HFF-Myc (cell line): ENCODE measurements around the gene CDKAL1.

Source experiments
- DNase-seq: peaks from one replicate; pipeline ENCODE4 v3.0.0-alpha.2; 2011; ENCODE audit warnings: low read depth; ENCODE audit errors: extremely low read depth
- H3K4me3 ChIP-seq: replicated peaks from 2 replicates; pipeline ENCODE4 v1.5.1; 2011; ENCODE audit warnings: low read depth, mild to moderate bottlenecking, control low read depth, low read length
- CTCF ChIP-seq: IDR thresholded peaks from 2 replicates; pipeline ENCODE4 v1.5.1; 2012; ENCODE audit warnings: mild to moderate bottlenecking, low read depth, low read length, control low read depth; ENCODE audit errors: missing control alignments

CDKAL1 gene

GRCh38 chr6:21138336-21139069, 604.2 kb downstream of the CDKAL1 start:
- no peak for DNase-seq
- no peak for TF ChIP-seq CTCF

GRCh38 chr6:21140966-21141365, 606.7 kb downstream of the CDKAL1 start:
- H3K4me3 ChIP-seq: no peak overlapping the region
- no peak for DNase-seq
- no peak for TF ChIP-seq CTCF

More at GRCh38 chr6:21138336-21139069, 604.2 kb downstream of the CDKAL1 start:
- H3K4me3 ChIP-seq: no peak overlapping the region

GRCh38 chr6:21141616-21142303, 607.5 kb downstream of the CDKAL1 start:
- TF ChIP-seq CTCF: no peak
- H3K4me3 ChIP-seq: no peak overlapping the region
- no peak for DNase-seq

- H3K4me3 ChIP-seq: no peak overlapping the region
- no peak for DNase-seq
- TF ChIP-seq CTCF: no peak
Measured at GRCh38 chr6:21142741-21143140, 608.5 kb downstream of the CDKAL1 start.

- DNase-seq: no peak
- no peak for TF ChIP-seq CTCF
- H3K4me3 ChIP-seq: no peak overlapping the region
Measured at GRCh38 chr6:21143645-21144044, 609.4 kb downstream of the CDKAL1 start.

- H3K4me3 ChIP-seq: no peak overlapping the region
- no peak for DNase-seq
- TF ChIP-seq CTCF: no peak
Measured at GRCh38 chr6:21144928-21145327, 610.7 kb downstream of the CDKAL1 start.
